SK-N-SH treated with all-trans-retinoic acid at 6 μM for 48 hours (cell line): Measurements from ENCODE around the gene LRP11.

ENCODE experiments used
- ATAC-seq: fragments of 200-7000 bp; cut with Tn5 transposase; 3 replicates; pipeline ENCODE4 v1.9.1; 2020; ENCODE audit warnings: mild to moderate bottlenecking, moderate library complexity
- BACH2 ChIP-seq: fragments of 250-450 bp; sonication (Bioruptor Pico); IDR thresholded peaks from 2 replicates; pipeline ENCODE4 v1.9.0; 2021; ENCODE audit warnings: mild to moderate bottlenecking, borderline replicate concordance
- CSDC2 ChIP-seq: fragments of 250-450 bp; sonication (Bioruptor Pico); IDR thresholded peaks from 2 replicates; pipeline ENCODE4 v1.5.0; 2020; ENCODE audit warnings: mild to moderate bottlenecking, moderate library complexity
- ESRRG ChIP-seq: fragments of 250-450 bp; sonication (Bioruptor Pico); IDR thresholded peaks from 2 replicates; pipeline ENCODE4 v1.6.1; 2021; ENCODE audit warnings: mild to moderate bottlenecking
- GLIS3 ChIP-seq: fragments of 250-450 bp; sonication (Bioruptor Pico); IDR thresholded peaks from 2 replicates; pipeline ENCODE4 v1.5.0; 2020; ENCODE audit warnings: mild to moderate bottlenecking, moderate library complexity
- ISL1 ChIP-seq: fragments of 250-450 bp; sonication (Bioruptor Pico); IDR thresholded peaks from 2 replicates; pipeline ENCODE4 v2.1.2; 2022; ENCODE audit warnings: mild to moderate bottlenecking, moderate library complexity
- OSR1 ChIP-seq: fragments of 250-450 bp; sonication (Bioruptor Pico); IDR thresholded peaks from 2 replicates; pipeline ENCODE4 v1.8.0; 2022; ENCODE audit warnings: moderate library complexity, mild to moderate bottlenecking, inconsistent platforms
- PPARA ChIP-seq: fragments of 250-450 bp; sonication (Bioruptor Pico); IDR thresholded peaks from 2 replicates; pipeline ENCODE4 v1.5.0; 2020; ENCODE audit warnings: mild to moderate bottlenecking, borderline replicate concordance
- RARB ChIP-seq: fragments of 250-450 bp; sonication (Bioruptor Pico); IDR thresholded peaks from 2 replicates; pipeline ENCODE4 v1.8.0; 2021; ENCODE audit warnings: mild to moderate bottlenecking, moderate library complexity
- SNAI2 ChIP-seq: fragments of 250-450 bp; sonication (Bioruptor Pico); IDR thresholded peaks from 2 replicates; pipeline ENCODE4 v1.5.0; 2020; ENCODE audit warnings: mild to moderate bottlenecking, moderate library complexity
- TCF4 ChIP-seq: fragments of 250-450 bp; sonication (Bioruptor Pico); IDR thresholded peaks from 2 replicates; pipeline ENCODE4 v1.8.0; 2021; ENCODE audit warnings: mild to moderate bottlenecking, moderate library complexity, borderline replicate concordance
- TOX ChIP-seq: fragments of 250-450 bp; sonication (Bioruptor Pico); IDR thresholded peaks from 2 replicates; pipeline ENCODE4 v1.8.0; 2021; ENCODE audit warnings: mild to moderate bottlenecking, moderate library complexity, borderline replicate concordance
- ZC3H10 ChIP-seq: fragments of 250-450 bp; sonication (Bioruptor Pico); IDR thresholded peaks from 2 replicates; pipeline ENCODE4 v1.5.1; 2021; ENCODE audit warnings: mild to moderate bottlenecking, moderate library complexity
- ZFP30 ChIP-seq: fragments of 450-650 bp; formaldehyde crosslinking; IDR thresholded peaks from 2 replicates; pipeline ENCODE4 v1.5.0; 2022; ENCODE audit warnings: mild to moderate bottlenecking, moderate library complexity
- ZNF565 ChIP-seq: fragments of 450-650 bp; formaldehyde crosslinking; conservative IDR thresholded peaks from 2 replicates; pipeline ENCODE4 v1.5.0; 2020; ENCODE audit warnings: low read depth, mild to moderate bottlenecking, moderate library complexity
- ZNF70 ChIP-seq: fragments of 450-650 bp; formaldehyde crosslinking; IDR thresholded peaks from 2 replicates; pipeline ENCODE4 v1.5.0; 2020; ENCODE audit warnings: mild to moderate bottlenecking, moderate library complexity
- ZNF8 ChIP-seq: fragments of 450-650 bp; formaldehyde crosslinking; IDR thresholded peaks from 2 replicates; pipeline ENCODE4 v1.5.0; 2020; ENCODE audit warnings: mild to moderate bottlenecking, moderate library complexity
- TF ChIP-seq, protein P1 (sequence below): fragments of 250-450 bp; sonication (Bioruptor Pico); IDR thresholded peaks from 2 replicates; pipeline ENCODE4 v1.5.0; 2020; ENCODE audit warnings: mild to moderate bottlenecking, moderate library complexity
- TF ChIP-seq, protein P2 (sequence below): fragments of 250-450 bp; sonication (Bioruptor Pico); IDR thresholded peaks from 2 replicates; pipeline ENCODE4 v1.5.1; 2020; ENCODE audit warnings: low read depth, mild to moderate bottlenecking, moderate library complexity
- TF ChIP-seq, protein P3 (sequence below): fragments of 250-450 bp; sonication (Bioruptor Pico); IDR thresholded peaks from 2 replicates; pipeline ENCODE4 v1.8.0; 2020; ENCODE audit warnings: mild to moderate bottlenecking, moderate library complexity, borderline replicate concordance
- TF ChIP-seq, protein P4 (sequence below): fragments of 250-450 bp; sonication (Bioruptor Pico); IDR thresholded peaks from 2 replicates; pipeline ENCODE4 v1.5.1; 2021; ENCODE audit warnings: mild to moderate bottlenecking, moderate library complexity

LRP11 gene

DNA sequence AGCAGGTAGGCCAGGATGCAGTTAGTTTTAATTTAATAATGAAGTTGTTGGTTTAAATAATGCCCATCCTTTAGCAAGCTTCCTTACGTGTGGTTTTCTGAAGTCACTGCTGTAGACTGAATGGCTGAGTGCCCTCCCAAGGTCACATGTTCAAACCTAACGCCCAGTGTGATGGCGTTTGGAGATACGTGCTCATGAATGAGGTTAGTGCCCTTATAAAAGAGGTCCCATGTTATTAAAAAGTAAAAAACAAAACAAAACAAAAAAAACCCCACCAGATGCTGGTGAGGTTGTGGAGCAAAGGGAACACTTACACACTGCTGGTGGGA is 16.3 kb downstream of the LRP11 start (continued):
- TF ChIP-seq, protein P1, sequence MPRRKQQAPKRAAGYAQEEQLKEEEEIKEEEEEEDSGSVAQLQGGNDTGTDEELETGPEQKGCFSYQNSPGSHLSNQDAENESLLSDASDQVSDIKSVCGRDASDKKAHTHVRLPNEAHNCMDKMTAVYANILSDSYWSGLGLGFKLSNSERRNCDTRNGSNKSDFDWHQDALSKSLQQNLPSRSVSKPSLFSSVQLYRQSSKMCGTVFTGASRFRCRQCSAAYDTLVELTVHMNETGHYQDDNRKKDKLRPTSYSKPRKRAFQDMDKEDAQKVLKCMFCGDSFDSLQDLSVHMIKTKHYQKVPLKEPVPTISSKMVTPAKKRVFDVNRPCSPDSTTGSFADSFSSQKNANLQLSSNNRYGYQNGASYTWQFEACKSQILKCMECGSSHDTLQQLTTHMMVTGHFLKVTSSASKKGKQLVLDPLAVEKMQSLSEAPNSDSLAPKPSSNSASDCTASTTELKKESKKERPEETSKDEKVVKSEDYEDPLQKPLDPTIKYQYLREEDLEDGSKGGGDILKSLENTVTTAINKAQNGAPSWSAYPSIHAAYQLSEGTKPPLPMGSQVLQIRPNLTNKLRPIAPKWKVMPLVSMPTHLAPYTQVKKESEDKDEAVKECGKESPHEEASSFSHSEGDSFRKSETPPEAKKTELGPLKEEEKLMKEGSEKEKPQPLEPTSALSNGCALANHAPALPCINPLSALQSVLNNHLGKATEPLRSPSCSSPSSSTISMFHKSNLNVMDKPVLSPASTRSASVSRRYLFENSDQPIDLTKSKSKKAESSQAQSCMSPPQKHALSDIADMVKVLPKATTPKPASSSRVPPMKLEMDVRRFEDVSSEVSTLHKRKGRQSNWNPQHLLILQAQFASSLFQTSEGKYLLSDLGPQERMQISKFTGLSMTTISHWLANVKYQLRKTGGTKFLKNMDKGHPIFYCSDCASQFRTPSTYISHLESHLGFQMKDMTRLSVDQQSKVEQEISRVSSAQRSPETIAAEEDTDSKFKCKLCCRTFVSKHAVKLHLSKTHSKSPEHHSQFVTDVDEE (CRISPR knock-in tag): no peak
- TF ChIP-seq RARB (no peak), ISL1 (CRISPR knock-in tag) (no peak)

DNA sequence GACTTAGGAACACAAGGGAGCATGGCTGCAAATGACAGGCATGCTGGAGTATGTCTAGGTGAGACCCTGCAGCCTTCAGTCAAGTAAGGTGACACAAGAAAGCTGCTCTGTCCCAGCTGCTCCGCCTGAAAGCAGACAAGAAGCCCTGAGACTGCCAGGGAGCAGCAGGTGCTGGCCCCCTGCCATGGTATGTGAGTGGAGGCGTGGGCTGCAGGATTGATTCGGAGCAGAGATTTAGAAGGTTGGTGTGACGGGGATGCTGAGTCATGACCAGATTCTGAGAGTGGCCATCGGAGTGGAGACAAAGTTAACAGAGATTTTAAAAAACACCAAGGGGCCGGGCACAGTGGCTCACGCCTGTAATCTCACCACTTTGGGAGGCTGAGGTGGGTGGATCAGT is 17.8 kb downstream of the LRP11 start:
- peak; percentile 66 for ATAC-seq

DNA sequence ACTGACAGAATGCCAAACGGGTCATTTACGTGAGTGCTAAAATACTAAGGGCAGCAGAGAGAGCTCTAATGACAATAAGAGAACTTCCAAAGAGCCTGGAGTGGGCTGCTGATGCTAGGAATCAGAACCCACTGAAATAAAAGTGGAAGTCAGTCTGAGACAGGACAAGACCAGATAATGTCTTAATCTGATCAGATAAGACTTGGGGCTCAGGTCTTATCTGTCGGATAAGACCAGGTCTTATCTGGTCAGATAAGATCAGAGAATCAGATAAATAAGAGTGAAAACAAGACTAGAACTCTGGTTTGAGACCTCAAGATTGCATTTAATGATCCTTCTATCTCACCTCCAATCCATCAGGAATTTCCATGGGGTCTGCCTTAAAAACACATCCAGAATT is 18.6 kb downstream of the LRP11 start:
- TF ChIP-seq, protein P2, sequence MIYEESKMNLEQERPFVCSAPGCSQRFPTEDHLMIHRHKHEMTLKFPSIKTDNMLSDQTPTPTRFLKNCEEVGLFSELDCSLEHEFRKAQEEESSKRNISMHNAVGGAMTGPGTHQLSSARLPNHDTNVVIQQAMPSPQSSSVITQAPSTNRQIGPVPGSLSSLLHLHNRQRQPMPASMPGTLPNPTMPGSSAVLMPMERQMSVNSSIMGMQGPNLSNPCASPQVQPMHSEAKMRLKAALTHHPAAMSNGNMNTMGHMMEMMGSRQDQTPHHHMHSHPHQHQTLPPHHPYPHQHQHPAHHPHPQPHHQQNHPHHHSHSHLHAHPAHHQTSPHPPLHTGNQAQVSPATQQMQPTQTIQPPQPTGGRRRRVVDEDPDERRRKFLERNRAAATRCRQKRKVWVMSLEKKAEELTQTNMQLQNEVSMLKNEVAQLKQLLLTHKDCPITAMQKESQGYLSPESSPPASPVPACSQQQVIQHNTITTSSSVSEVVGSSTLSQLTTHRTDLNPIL: no peak
- no peak for TF ChIP-seq GLIS3 (CRISPR knock-in tag)
- TF ChIP-seq BACH2 (CRISPR knock-in tag): no peak
- no peak for TF ChIP-seq RARB
- TF ChIP-seq, protein P1 (CRISPR knock-in tag): no peak
- no peak for TF ChIP-seq CSDC2
- TF ChIP-seq ZFP30 (CRISPR knock-in tag): no peak
- TF ChIP-seq, protein P3, sequence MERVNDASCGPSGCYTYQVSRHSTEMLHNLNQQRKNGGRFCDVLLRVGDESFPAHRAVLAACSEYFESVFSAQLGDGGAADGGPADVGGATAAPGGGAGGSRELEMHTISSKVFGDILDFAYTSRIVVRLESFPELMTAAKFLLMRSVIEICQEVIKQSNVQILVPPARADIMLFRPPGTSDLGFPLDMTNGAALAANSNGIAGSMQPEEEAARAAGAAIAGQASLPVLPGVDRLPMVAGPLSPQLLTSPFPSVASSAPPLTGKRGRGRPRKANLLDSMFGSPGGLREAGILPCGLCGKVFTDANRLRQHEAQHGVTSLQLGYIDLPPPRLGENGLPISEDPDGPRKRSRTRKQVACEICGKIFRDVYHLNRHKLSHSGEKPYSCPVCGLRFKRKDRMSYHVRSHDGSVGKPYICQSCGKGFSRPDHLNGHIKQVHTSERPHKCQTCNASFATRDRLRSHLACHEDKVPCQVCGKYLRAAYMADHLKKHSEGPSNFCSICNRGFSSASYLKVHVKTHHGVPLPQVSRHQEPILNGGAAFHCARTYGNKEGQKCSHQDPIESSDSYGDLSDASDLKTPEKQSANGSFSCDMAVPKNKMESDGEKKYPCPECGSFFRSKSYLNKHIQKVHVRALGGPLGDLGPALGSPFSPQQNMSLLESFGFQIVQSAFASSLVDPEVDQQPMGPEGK (CRISPR knock-in tag): no peak
- TF ChIP-seq ISL1 (CRISPR knock-in tag): no peak
- TF ChIP-seq ZNF70 (CRISPR knock-in tag): no peak
- TF ChIP-seq ZNF565 (CRISPR knock-in tag): no peak
- no peak for TF ChIP-seq ESRRG (CRISPR knock-in tag)
- no peak for TF ChIP-seq OSR1 (CRISPR knock-in tag)
- TF ChIP-seq ZC3H10 (CRISPR knock-in tag): no peak
- TF ChIP-seq PPARA (CRISPR knock-in tag): no peak
- no peak for TF ChIP-seq TOX
- TF ChIP-seq, protein P4, sequence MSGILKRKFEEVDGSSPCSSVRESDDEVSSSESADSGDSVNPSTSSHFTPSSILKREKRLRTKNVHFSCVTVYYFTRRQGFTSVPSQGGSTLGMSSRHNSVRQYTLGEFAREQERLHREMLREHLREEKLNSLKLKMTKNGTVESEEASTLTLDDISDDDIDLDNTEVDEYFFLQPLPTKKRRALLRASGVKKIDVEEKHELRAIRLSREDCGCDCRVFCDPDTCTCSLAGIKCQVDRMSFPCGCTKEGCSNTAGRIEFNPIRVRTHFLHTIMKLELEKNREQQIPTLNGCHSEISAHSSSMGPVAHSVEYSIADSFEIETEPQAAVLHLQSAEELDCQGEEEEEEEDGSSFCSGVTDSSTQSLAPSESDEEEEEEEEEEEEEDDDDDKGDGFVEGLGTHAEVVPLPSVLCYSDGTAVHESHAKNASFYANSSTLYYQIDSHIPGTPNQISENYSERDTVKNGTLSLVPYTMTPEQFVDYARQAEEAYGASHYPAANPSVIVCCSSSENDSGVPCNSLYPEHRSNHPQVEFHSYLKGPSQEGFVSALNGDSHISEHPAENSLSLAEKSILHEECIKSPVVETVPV (CRISPR knock-in tag): no peak
- TF ChIP-seq SNAI2: no peak
- no peak for TF ChIP-seq TCF4
- no peak for ATAC-seq

More for the DNA sequence above, 17.8 kb downstream of the LRP11 start:
- TF ChIP-seq OSR1 (CRISPR knock-in tag) (no peak), ZNF8 (CRISPR knock-in tag) (no peak), ISL1 (CRISPR knock-in tag) (peak; percentile 57), ZNF70 (CRISPR knock-in tag) (no peak), ESRRG (CRISPR knock-in tag) (no peak), CSDC2 (no peak)

DNA sequence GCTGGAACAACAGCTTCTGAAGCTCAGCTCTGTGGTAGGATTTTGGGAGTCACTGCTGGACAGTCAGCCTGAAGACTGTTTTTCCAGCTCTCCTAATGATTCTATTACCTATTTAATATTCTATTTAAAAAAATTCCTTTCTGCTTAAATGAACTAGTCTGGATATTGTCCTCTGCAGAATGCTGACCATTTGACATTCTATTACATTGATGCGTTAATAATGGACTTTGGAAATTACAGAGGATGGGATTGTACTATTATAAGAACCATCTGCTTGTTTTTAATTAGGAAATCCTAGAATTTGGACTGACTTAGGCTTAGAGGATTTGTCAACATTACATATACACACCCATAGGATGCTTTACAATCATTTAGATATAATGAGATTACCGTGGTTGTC is 19.7 kb downstream of the LRP11 start:
- ATAC-seq: peak; percentile 1; the same call in 2 of the 3 replicates
- TF ChIP-seq, protein P1 (CRISPR knock-in tag): peak; percentile 64; the same call in 1 of the 2 replicates
- TF ChIP-seq, protein P3 (CRISPR knock-in tag): no peak
- TF ChIP-seq, protein P4 (CRISPR knock-in tag): no peak
- TF ChIP-seq ZC3H10 (CRISPR knock-in tag): 0 out of 2 replicates have a peak, but pooled peaks have one; percentile 47
